Inflammatory macrophage treated with lipopolysaccharide for 1 hour (primary cell): ENCODE results near the gene BYSL.

Experiments
- DNase-seq, 2 donors: peaks; one replicate each; pipeline ENCODE4 v3.0.0-alpha.2; 2020 to 2022

The BYSL gene

DNA sequence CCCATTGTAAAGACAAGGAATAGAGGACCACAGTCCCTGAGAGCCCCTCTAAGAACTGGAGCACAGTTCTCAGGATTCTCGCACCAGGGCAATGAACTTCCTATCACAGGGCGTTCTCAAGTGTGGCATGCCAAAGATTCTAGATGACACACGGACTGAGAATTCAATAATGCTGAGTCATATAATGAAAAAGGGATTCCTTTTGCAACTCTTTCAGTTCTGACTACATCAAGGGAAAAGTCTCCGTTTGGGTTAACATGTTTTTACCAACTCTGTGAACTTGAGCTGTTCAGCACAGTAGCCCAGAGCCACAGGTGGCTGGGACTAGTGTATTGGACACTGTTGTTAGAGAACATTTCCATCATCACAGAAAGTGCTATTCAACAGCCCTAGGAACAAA lies 3.8 kb upstream of the BYSL start:
- DNase-seq: peak; percentile 24 to 26

DNA sequence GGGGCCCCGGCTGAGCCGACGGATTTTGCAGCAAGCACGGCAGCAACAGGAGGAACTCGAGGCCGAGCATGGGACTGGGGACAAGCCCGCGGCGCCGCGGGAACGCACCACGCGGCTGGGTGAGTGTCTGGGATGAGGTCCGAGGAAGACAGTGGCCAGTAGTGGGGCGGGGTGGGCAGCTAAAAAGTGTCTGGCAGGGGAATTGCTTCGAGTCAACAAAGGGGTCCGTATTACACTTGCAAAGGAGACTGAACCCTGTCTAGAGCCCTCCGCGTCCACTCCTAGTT lies 356 bp downstream of the BYSL start:
- DNase-seq: peak in 1 of 2 donors; percentile 38

GRCh38 chr6:41922154-41922553 lies 855 bp downstream of the BYSL start:
- DNase-seq: no peak

- DNase-seq: no peak
Measured at GRCh38 chr6:41927253-41927652, 6.0 kb downstream of the BYSL start.

GRCh38 chr6:41929924-41930323 lies 8.6 kb downstream of the BYSL start:
- DNase-seq: peak; percentile 22 to 49

- no peak for DNase-seq
Measured at GRCh38 chr6:41931792-41932191, 10.5 kb downstream of the BYSL start.

- no peak for DNase-seq
Measured at GRCh38 chr6:41932378-41932777, 11.1 kb downstream of the BYSL start.

- DNase-seq: no peak
Measured at GRCh38 chr6:41934278-41935192, 13.2 kb downstream of the BYSL start.

- DNase-seq: no peak
Measured at GRCh38 chr6:41935193-41935574, 13.9 kb downstream of the BYSL start.

GRCh38 chr6:41935685-41936072 lies 14.4 kb downstream of the BYSL start:
- no peak for DNase-seq

DNA sequence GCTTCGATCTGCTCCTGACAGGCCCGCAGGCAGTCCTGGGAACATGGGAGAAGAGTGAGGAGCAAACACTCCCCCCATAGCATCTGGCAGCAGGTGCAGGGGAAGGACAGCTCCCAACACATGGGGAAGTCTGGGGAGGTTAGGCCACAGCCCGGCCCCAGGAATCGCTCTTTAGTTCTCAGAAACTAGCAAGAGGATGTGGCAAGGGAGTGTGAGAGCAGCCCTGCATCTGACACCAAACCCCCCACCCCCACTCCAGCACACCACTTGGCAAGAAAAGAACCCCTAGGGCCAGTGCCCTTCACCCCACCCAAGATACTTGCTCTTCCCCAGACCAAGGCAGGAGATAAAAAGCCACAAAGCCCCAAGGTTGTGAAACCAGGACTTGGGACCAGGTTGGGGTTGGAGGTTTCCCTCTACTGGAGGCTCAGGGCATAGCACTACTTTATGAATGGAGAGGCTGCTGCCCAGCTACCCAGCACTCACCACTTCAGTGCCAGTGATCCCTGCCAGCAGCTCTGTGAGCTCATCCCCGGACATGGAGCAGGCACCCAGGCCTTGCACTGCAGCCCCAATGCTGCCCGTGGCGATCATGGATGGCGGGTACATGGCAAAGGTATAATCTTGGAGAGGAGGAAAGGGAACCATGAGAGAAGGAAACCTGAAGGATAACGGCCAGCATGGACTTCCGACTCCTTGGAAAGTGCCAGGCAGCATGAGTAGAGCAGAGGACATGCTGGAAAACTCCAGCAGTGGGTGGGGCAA lies 15.0 kb downstream of the BYSL start:
- peak; percentile 76 to 89 for DNase-seq

- DNase-seq: no peak
Measured at GRCh38 chr6:41937472-41937860, 16.2 kb downstream of the BYSL start.

DNA sequence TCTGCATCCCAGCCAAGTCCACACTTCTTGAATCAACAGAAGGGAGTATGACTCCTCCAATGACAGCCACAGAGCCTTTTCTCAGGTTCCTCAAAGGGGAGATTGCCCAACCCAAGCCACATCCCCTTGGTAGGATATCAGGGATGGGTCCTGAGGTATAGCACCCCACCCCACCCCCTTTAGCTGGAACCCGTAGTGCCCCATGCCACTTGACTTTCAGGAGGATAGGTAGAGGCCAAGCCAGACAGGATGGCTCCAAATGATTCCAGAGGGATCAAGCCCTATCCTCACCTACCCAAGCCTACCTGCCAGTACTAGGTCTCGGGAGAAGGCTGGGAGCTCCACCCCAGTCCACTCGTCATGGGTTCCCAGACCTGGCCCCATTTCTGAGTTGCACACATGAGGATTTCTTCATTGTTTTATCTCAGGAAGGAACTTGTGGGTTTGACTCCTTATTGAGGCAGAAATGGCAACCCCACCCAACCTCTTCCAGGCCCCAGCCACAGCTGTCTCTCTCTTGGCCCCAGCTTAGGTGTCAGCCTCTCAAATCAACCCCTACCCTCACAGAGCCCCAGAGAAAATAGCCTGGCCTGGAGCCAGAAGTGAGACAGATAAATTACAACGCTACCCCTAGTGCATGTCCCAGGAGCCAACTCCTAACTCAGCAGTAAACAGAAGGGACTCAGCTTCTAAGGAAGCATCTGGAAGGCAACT lies 16.7 kb downstream of the BYSL start:
- DNase-seq: peak; percentile 59 to 67

DNA sequence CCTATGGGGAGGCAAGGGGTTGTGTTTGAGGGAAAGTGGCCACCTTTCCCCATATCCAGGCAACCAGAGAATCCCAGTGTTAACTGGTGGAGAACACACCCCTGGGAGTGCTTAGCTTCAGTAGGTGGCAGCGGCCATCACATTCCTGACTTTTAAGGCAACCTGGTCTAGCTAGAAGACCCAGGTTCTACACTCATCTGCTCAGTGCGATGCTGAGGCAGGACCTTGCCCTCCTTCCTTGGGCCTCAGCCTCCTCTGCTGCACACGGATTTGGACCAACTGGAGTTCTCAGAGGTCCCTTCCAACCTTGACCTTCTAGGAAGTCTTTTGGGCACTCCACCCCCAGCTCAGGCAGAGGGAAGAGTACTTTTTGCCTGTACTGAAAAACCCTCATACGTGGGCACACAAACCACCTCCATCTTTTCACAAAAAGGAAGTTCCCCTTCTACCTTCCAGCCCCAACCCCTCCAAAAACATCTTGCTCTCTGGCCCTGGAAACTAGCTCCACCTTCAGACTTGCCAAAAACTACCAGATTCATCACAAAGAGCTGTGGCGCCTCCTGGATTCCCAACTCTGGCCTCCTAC lies 17.4 kb downstream of the BYSL start:
- DNase-seq: no peak

DNA sequence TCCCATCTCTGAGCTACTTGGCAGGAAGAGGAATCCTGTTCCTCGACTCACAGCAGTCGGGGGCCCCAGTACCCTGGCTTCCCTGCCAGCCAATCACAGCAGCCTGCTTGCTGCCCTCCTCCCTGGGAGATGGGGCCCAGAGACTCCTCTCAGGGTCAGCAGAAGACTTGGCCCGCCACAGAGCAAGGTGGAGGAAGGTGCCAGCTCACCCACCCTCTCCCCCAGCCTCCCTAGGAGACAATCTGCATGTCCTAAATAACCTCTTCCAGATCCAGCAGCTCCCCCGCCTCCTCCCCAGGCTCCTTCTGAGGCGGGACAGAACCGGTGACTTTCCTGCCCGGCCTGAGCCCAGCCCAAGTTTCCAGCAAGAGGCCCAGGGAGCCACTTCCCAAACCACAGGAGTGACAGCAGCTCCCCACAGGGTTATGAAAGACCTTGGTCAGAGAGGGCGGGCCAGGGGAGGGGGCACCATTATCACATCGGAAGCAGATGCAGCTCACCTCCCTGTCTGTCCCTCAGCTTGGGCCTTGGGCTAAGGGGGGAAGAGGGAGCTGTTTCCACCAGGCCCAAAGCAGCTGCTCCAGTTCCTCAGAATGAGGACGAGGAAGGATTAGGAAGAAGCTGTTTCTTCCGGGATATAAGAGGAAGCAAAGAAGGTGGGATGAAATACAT lies 18.0 kb downstream of the BYSL start:
- peak; percentile 48 to 67 for DNase-seq

GRCh38 chr6:41939848-41940758 lies 18.8 kb downstream of the BYSL start:
- DNase-seq: no peak

DNA sequence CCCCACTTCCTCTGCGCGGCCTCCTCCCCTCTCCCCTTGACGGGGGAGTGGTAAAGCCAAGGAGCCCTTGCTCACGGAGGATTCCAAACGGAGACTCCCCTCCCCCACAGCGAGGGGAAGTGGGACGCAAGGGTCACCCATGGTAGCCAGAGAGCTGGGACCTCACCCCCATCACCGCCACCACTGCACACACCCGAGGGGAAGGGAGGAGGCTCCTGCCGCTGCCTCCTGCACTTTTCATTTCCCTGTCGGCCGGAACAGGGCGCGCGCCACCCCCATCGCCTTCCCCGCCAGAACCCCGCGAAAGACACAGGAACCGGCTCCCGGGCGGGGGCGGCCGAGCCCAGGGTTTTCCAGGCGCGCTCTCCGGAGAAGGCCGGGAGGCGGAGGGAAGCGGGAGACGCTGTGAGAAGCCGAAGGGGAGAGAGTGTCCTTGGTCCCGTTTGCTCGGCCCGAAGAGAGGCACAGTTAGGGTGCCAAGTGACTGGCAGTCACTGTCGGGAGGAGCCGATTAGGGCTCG lies 19.5 kb downstream of the BYSL start:
- DNase-seq: peak; percentile 27 to 37

- peak; percentile 93 to 97 for DNase-seq
Measured at GRCh38 chr6:41941280-41942066, 20.2 kb downstream of the BYSL start, which contains the start of gene CCND3. CCND3 (minus strand) TSS chr6:41941808; CDS start chr6:41941649, 159 bp downstream.

DNA sequence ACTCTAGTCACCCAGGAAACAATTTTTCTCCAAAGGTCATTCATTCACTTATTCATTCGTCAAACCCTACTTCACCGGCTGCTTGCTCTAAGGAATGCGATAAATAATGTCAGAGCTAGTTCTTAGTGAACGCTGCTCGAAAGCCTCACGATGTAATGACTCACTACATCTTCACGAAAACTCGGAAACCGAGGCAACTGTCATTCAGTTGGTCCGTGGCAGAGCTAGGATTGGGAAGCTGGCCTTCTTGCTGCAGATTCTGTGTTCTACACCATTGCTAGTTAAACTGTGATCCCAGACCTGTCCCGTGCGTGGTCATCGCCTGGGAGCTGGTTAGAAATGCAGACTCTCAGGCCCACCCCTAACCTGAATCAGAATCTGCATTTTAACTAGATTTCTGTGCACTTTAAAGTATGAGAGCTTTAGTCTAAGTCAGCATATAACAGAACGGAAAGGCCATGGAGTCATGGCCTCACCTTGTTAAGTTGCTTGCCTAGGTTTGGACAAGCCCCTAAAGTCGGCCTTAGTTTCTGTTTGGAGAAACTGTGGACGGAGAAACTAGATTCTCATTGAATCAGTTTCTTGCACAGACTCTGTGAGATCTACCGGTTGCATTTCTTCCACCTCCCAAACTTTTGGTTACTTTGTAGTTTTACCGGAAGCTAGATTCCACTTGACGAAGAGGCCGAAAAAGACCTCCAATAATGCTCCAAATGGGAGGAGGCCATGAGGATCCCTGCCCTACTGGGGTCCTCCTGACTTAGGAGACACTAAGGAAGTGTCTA lies 21.0 kb downstream of the BYSL start:
- DNase-seq: no peak
